ENCODE measurements around the gene MS4A4A. TPM values are rescaled to one million over a fixed set of nuclear protein-coding genes. Genes with fewer than 3 reads are reported as not detected.

MS4A4A gene
- total RNA-seq, 1 donor from 2014 or later = 53.9 TPM

- Histone ChIP-seq H3K27ac (no peak overlapping the region), H3K27me3 (no peaks in the 10 kb centered on the region), H3K4me3 (no peak overlapping the region), H3K4me1 (no peaks in the 10 kb centered on the region), H3K9me3 (no peaks in the 10 kb centered on the region), H3K36me3 (no peaks in the 10 kb centered on the region)
- intact Hi-C loops (cut with DNase I) = no loop called here
- no peak for DNase-seq
- peak; percentile 38 for TF ChIP-seq CTCF (IDR thresholded peaks at IDR 0.05)
- peak; percentile 66 for ATAC-seq
Observed at GRCh38 chr11:60345489-60345888, 65.0 kb downstream of the MS4A4A start.

- TF ChIP-seq CTCF (IDR thresholded peaks at IDR 0.05) = no peak
- H3K27ac ChIP-seq = no peak overlapping the region
- intact Hi-C loops (cut with DNase I) = no loop called here
- DNase-seq = no peak
- ATAC-seq = no peak
- no peaks in the 10 kb centered on the region for H3K36me3 ChIP-seq
- H3K4me3 ChIP-seq = no peak overlapping the region
- no peaks in the 10 kb centered on the region for H3K9me3 ChIP-seq
- H3K4me1 ChIP-seq = no peaks in the 10 kb centered on the region
- H3K27me3 ChIP-seq = no peaks in the 10 kb centered on the region
Observed at GRCh38 chr11:60347084-60347797, 66.8 kb downstream of the MS4A4A start.

- H3K9me3 ChIP-seq = no peaks in the 10 kb centered on the region
- H3K36me3 ChIP-seq = no peaks in the 10 kb centered on the region
- no peaks in the 10 kb centered on the region for H3K4me1 ChIP-seq
- no peak overlapping the region for H3K27ac ChIP-seq
- intact Hi-C loops (cut with DNase I) = no loop called here
- H3K27me3 ChIP-seq = no peaks in the 10 kb centered on the region
- no peak for TF ChIP-seq CTCF (IDR thresholded peaks at IDR 0.05)
- no peak for DNase-seq
- no peak for ATAC-seq
- no peak overlapping the region for H3K4me3 ChIP-seq
Observed at GRCh38 chr11:60348116-60348515, 67.7 kb downstream of the MS4A4A start.

- Histone ChIP-seq H3K9me3 (no peaks in the 10 kb centered on the region), H3K27ac (no peak overlapping the region), H3K4me1 (no peaks in the 10 kb centered on the region), H3K36me3 (no peaks in the 10 kb centered on the region), H3K4me3 (no peak overlapping the region), H3K27me3 (no peaks in the 10 kb centered on the region)
- ATAC-seq = peak; percentile 54
- DNase-seq = no peak
- intact Hi-C loops (cut with DNase I) = no loop called here
- no peak for TF ChIP-seq CTCF (IDR thresholded peaks at IDR 0.05)
Observed at GRCh38 chr11:60349990-60350389, 69.5 kb downstream of the MS4A4A start.

GRCh38 chr11:60357771-60358170 is 77.3 kb downstream of the MS4A4A start:
- TF ChIP-seq CTCF (IDR thresholded peaks at IDR 0.05) = no peak
- H3K9me3 ChIP-seq = no peaks in the 10 kb centered on the region
- H3K27ac ChIP-seq = no peak overlapping the region

More at GRCh38 chr11:60357771-60358170, 77.3 kb downstream of the MS4A4A start:
- intact Hi-C loops (cut with DNase I) = no loop called here
- Histone ChIP-seq H3K36me3 (no peaks in the 10 kb centered on the region), H3K4me3 (no peak overlapping the region), H3K4me1 (no peaks in the 10 kb centered on the region), H3K27me3 (no peaks in the 10 kb centered on the region)
- ATAC-seq = no peak
- no peak for DNase-seq

Other genes starting within 250 kb of the MS4A4A start
- gene OOSP2, start 240.3 kb upstream of the MS4A4A start, total RNA-seq = not detected
- gene MS4A3, start 224.0 kb upstream of the MS4A4A start, total RNA-seq = not detected
- gene MS4A2, start 192.0 kb upstream of the MS4A4A start, total RNA-seq = 20.6 TPM
- 112 TPM for gene MS4A6A, start 97.6 kb upstream of the MS4A4A start, total RNA-seq
- 3.0 TPM for gene MS4A4E, start 37.5 kb upstream of the MS4A4A start, total RNA-seq
- gene MS4A6E, start 46.6 kb downstream of the MS4A4A start, total RNA-seq = not detected
- gene MS4A7, start 97.9 kb downstream of the MS4A4A start, total RNA-seq = 184 TPM
- 10.3 TPM for gene MS4A14, start 115.8 kb downstream of the MS4A4A start, total RNA-seq
- not detected for gene MS4A5, start 148.9 kb downstream of the MS4A4A start, total RNA-seq
- gene MS4A1, start 175.2 kb downstream of the MS4A4A start, total RNA-seq = 1.3 TPM
- not detected for gene MS4A12, start 212.1 kb downstream of the MS4A4A start, total RNA-seq
- not detected for gene MS4A13, start 234.7 kb downstream of the MS4A4A start, total RNA-seq